Occipital lobe (tissue), 2 donors: ENCODE measurements around the gene KRT79. TPM values are rescaled to one million over a fixed set of nuclear protein-coding genes. Genes with fewer than 3 reads are reported as not detected.

Experiments used
- DNase-seq: peaks from one replicate; lab custom pipeline; 2025; lab: John Stamatoyannopoulos, UW
- total RNA-seq: library from RNA; depleted of rRNA; stranded (reverse); fragments of >200 nt; gene quantifications from one replicate; pipeline ENCODE4 v1.2.3, GENCODE V29; 2014

Gene KRT79
- total RNA-seq, 1 donor from 2014 or later, result not detected

DNA sequence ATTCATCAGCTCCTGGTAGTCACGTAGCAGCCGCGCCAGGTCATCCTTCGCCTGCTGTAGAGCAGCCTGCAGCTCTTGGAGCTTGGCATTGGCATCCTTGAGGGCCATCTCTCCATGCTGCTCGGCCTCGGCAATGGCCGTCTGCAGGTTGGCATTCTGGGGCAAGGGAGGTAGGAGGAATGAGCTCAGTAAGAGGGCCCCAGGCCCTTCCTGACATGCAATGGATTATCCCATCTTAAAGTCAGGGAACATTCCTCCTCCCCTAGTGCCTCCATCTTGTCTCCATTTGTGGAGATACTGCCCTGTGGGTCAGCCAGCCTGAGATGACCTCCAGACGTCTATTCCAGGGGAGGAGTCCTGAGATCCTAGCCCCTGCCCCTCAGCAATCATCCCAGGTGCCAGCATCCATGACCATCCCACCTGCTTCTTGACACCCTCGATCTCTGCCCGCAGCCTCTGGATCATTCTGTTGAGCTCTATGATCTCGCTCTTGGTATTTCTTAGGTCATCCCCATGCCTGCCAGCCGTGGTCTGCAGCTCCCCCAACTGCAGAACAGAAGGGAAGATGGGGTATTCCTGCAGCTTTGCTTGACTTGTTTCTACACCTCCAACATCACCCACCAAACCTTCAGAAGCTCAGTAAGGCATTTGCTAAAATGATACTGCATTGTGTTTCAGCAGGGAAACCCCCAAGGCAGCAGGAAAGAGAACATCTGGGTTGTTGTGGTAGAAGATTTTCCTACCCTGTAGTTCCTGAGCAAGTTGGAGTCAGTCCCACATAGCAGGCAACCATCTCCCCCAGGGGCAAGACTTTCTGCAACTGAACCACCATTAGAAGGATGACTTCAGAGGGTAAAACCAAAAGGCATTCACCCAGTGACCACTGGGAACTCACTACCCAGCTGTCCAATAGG, 42.6 kb downstream of the KRT79 start:
- DNase-seq, result no peak

DNA sequence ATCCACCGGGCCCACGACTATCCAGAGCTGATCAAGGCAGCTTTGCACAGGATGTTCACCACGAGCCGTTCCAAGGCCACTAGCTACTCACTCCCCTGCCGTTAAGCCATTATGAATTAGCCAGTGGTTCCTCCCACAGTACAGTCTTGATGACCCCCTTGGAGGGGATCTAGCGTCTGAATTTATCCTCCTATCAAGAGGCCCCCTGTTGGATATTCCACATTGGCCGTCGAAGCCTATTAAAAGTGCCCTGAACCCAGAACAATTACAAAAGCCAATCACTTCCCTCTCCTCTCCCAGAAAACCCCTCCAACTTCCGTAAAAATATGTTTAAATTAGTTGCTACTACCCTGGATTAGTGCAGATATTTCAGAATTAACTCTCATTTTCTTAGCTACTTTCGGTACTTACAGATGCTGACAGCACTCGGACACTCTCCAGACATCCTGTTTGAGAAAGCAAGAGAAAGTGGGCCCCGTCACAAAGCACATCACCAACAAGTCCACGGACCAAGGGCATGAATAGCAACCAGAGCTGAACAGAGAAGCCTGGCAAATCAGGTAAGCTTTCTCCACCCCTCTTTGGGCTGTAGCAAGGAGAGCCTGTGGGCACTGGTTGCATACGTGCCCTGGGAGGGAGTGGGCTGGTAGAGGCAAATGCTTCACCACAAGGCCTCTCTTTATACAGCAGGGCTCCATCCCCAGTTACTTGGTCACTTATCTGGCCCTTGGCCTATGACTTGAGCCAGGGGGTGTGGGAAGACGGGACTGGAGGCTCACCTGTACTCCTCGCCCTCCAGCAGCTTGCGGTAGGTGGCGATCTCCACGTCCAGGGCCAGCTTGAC, 43.5 kb downstream of the KRT79 start:
- DNase-seq, result no peak

DNA sequence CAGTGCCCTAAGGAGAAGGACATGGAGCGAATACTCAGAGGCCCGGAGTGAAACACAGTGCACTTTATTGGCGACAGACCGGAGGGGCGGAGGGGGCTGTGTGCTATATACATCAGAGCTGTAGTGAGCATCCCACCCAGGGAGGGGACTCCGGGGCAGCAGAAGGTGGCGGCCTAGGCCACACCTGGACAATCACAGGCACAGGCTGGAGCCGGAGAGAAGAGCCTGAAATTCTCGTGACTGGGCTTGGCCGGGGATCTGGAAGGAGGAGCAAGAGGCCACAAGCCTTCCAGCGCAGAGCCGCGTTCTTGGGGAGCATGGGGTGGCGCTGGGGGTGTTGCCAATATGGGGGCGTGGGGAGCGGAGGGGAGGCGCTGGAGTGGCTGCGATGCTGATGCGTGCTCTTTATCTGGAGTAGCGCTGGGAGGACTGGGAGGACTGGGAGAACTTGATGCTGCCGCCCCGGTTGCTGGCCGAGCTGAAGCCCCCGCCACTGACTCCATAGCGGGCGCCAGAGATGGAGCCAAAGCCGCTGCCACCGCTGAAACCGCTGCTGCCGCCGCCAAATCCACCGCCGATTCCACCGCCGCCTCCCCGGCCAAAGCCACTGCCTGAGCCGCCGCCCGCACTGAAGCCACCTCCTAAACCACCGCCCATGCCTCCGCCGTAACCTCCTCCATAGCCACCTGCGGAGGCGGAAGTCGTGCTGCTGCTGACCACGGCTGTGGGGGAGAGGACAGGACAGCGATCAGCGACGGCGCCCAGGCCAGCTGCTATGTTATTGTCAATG, 44.3 kb downstream of the KRT79 start:
- no peak for DNase-seq

- no peak for DNase-seq
Measured at GRCh38 chr12:52788876-52789636, 45.1 kb downstream of the KRT79 start.

DNA sequence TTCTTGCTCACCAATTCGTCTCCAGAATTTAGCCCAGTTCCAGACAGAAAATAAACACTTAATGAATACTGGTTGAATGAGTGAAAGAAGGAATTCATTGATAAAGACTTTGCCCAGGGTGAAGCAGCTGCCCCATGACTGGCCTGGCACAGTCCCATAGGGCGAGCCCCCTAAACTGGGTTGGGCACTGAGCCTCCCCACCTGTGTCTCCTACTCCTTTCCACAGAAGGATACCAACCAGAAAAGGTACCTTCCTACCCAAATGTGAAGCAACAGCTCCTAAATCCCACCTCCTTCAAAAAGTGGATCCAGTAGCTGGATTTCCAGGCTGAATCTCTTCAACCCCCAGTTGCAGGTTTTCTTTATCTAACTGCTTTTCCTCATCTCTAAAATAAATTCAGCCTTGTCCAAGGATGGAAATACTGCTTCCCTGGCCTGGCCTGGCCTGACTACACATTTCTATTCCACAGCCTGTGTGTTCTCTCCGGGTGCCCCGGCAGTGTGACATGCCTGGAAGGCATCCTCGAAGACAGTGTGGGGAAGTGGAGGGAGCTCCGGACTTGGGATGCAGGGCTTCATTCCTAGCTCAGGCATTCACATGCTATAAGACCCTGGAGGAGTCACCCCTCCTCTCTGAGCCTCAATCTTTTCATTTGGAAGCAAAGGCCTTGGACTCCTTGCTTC, 45.8 kb downstream of the KRT79 start:
- no peak for DNase-seq

DNA sequence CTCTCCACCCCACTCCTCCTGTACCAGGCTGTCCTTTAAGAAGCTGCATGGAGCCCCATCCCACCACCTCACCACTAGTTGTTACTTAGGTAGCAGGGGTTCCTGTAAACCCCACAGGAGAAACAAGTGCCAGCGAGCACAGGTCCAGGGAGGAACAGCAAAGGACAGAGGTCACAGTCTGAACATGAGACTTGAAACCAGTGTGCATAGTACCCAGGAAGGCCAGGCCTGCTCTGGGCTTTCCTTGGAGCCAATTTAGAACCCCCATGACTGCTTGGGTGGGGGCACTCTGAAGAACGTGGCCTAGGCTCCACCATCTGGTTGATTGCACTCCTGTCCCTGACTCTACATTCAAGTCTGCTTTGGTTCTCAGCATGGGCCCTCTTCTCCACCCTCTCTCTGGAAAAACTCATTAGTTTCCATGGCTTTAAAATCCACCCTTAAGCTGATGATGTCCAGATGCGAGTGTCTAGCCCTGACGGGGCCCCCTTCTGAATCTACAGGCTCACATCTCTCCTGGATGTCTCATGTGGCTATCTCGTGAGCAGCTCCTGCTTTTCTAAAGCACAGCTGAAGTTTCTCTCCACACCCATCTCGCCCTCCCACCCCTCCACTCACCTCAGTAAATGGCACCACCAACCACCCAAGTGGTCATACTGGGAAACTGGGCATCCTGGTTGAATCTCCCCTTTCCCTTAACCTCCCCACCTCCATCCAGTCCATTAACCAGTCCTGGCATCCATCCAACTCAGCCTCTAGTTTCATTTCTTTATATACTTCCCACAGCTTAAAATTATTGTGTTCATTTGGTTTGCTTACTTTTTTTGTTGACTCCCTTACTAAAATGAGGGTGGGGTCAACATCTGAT, 46.6 kb downstream of the KRT79 start:
- DNase-seq, result no peak

GRCh38 chr12:52784909-52785308, 49.2 kb downstream of the KRT79 start:
- no peak for DNase-seq

DNA sequence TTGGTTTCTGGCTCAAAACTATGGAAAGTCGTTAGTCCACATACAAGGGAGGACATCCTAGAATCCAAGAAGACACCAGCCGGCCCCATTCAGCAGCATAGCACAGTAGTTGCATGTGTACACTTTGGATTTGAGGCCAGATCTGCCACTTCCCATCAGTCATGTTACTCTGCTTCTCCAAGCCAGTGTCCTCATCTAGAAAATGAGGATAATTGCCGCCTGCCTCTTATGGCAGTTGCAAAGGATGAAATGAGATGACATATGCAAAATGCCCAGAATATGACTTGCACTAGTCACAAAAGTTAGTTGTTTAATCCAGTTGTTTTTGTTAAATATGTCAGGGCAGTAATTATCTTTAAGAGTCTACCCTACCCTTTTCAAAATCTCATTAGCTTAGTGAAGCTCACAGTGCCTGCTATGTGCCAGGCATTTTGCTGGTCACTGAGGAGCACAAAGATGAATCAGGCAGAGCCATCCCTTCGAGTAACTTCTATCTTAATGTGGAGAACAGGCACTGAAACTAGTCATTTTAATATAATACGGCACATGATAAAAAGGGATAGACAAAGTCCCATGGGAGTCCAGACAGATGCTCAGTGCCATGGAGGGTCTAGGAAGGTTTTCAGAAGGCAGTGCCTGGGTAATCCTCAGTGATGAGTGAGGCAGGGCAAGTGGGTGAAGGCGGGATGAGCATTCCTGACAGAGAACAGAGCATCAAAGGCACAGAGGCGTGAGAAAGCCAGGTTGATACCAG, 50.4 kb downstream of the KRT79 start:
- DNase-seq, result no peak

DNA sequence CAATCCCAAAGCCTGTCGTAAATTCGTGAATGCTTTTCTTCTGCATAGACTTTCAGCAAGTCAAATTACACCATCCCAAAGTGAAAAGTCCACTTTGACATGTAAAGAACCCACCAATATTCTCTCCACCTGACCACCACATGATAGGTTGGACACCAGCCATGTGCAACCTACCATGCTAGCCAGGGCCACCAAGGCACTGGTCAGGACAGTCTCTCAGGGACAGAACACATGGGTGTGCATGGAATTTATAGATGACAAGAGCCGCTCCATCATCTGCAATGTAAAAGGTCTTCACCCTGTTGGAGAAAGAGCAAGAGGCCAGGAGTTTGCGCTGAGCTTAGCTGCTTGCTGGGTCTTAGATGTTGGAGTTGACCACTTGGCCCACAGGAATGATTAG, 51.6 kb downstream of the KRT79 start:
- DNase-seq, result no peak

DNA sequence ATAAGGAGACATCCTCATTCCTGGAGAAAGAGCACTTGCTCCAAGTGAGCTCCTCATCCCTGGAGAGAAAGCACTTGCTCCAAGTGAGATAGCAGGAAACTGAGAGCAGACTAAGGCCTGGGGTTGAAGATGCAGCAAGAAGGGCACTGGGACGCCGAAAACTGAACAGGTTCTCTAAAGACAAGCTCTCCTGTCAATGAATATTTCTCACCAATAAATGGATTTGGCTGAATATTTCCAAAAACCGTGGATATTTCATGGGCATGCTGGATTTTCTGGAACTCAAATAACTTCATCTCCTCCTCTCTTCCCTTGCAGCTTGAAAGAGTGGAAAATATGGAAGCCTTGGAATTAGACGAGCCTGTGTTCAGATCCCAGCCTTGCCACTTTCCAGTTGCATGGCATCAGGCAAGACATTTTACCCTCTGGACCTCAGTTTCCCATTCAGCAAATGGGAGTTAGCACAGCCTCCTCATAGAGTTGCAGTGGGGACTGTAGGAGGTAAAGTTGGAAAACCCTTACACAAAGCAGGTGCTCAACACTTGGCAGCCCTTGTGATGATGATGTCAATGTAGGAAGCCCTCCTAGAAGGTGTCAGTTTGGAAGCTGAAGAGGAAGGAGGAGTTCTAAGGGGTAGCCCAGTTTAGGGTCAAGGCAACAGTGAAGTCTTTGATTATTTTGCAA, 52.6 kb downstream of the KRT79 start:
- DNase-seq, result no peak

DNA sequence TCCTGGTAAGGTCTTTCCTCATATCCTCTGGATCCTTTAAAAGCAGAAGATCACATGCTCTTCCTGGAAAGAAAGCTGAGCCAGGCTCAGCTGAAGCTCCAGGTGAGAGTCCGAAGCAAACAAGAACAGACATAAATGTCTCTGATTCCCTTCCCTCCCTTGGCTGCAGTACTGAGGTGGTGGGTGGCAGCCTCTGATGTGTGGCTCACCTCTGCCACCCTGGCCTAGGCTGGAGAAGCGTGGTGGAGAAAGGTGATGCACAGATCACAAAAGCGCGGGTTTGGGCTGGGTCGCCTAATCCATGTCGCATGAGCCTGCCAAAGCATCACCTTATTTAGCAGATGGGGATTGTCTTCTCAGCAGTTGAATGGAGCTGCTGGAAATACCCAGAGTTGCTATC, 54.2 kb downstream of the KRT79 start:
- DNase-seq, result no peak

GRCh38 chr12:52778833-52779232, 55.3 kb downstream of the KRT79 start:
- DNase-seq, result no peak

GRCh38 chr12:52777566-52777965, 56.5 kb downstream of the KRT79 start:
- DNase-seq, result no peak

DNA sequence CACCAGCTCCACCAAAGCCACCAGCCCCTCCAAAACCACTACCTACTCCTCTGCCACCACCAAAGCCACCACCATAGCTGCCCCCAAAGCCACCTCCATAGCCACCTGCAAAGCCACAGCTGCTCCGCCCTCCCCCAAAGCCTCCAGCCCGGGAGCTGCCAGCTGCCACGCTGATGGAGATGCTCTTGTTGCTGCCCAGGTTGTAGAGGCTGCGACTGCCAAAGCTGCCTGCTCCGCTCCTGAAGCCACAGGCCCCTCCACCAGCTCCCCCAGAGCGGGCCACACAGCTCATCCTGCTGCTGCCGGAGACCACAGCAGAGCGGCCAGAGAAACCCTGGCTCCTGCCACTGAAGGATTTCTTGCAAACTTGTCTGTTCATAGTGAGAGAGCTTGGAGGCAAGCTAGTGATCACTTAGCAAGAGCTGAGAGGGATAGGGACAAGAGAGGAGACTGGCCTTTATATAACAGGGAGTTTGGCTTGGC, 57.2 kb downstream of the KRT79 start, which contains the start of gene KRT76:
KRT76 (minus strand) TSS at position 433 of the 483 bp plus-strand sequence; CDS start at position 379, 54 bp downstream.
- no peak for DNase-seq

- no peak for DNase-seq
Measured at GRCh38 chr12:52776435-52776834, 57.7 kb downstream of the KRT79 start.

- no peak for DNase-seq
Measured at GRCh38 chr12:52774629-52775250, 59.4 kb downstream of the KRT79 start.

DNA sequence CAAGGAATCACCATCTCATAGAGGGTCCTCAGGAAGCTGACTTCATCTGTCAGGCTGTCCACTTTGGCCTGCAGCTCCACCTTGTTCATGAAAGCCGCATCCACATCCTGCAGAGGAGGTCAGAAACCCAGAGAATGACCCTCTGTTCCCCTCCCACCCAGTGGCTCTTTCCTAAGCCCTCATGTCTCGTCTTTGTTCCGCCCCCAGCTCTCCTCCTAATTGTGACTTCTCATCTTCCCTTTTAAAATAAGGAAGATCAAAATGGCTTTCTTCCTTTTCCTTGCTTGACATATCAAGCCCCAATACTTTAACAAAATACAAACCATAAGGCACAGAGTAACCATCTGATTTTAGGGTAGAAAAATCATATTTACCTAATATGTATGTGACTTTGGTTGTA, 61.3 kb downstream of the KRT79 start:
- no peak for DNase-seq
